GM12878 (cell line): ENCODE results near the gene SRL.

Source experiments
- BRCA1 ChIP-seq: IDR thresholded peaks from 2 replicates; pipeline ENCODE4 v1.6.1; 2011; ENCODE audit warnings: low read depth, low read length, improper control_type of control experiment
- CBX3 ChIP-seq: fragments of 200-600 bp; sonication (generic); IDR thresholded peaks from 2 replicates; pipeline ENCODE4 v1.6.1; 2016; ENCODE audit warnings: low read depth, borderline replicate concordance
- CTCF ChIP-seq, 3 experiments: IDR thresholded peaks in 2 of 3; conservative IDR thresholded peaks in 1 of 3; 2 replicates each; pipeline ENCODE4 v1.5.1; 2011; ENCODE audit warnings: low read depth in 3 of 3, low read length in 3 of 3, mild to moderate bottlenecking in 3 of 3, control low read depth in 2 of 3, moderate library complexity in 2 of 3, inconsistent platforms in 1 of 3, mixed read lengths in 1 of 3; ENCODE audit not compliant: control insufficient read depth in 2 of 3, insufficient read depth in 1 of 3; ENCODE audit errors: extremely low read depth in 1 of 3
- DPF2 ChIP-seq: fragments of 450-650 bp; IDR thresholded peaks from 2 replicates; pipeline ENCODE4 v1.6.1; 2017; ENCODE audit warnings: mild to moderate bottlenecking
- EZH2 ChIP-seq: IDR thresholded peaks from 2 replicates; pipeline ENCODE4 v1.6.1; 2012; ENCODE audit warnings: low read depth, mild to moderate bottlenecking, control low read depth, inconsistent platforms, low read length, borderline replicate concordance; ENCODE audit not compliant: control insufficient read depth
- GATAD2B ChIP-seq: fragments of 450-650 bp; conservative IDR thresholded peaks from 2 replicates; pipeline ENCODE4 v1.6.1; 2017; ENCODE audit warnings: low read depth, mild to moderate bottlenecking, moderate library complexity
- HDAC2 ChIP-seq: fragments of 200-600 bp; sonication (generic); IDR thresholded peaks from 2 replicates; pipeline ENCODE4 v1.6.1; 2017
- IRF3 ChIP-seq: fragments of 450-650 bp; IDR thresholded peaks from 2 replicates; pipeline ENCODE4 v1.6.1; 2014; ENCODE audit warnings: mild to moderate bottlenecking
- NR2F1 ChIP-seq: fragments of 450-650 bp; conservative IDR thresholded peaks from 2 replicates; pipeline ENCODE4 v1.6.1; 2017; ENCODE audit warnings: mild to moderate bottlenecking
- POLR2AphosphoS2 ChIP-seq: IDR thresholded peaks from 2 replicates; pipeline ENCODE4 v1.6.1; 2011; ENCODE audit warnings: low read depth, mild to moderate bottlenecking, low read length, improper control_type of control experiment, moderate library complexity
- RB1 ChIP-seq: fragments of 450-650 bp; formaldehyde crosslinking; IDR thresholded peaks from 2 replicates; pipeline ENCODE4 v1.6.1; 2017; ENCODE audit warnings: mild to moderate bottlenecking, borderline replicate concordance
- SKIL ChIP-seq: fragments of 450-650 bp; IDR thresholded peaks from 2 replicates; pipeline ENCODE4 v1.6.1; 2017; ENCODE audit warnings: mild to moderate bottlenecking, low read depth, inconsistent platforms; ENCODE audit not compliant: poor library complexity, severe bottlenecking
- SPI1 ChIP-seq: IDR thresholded peaks from 2 replicates; pipeline ENCODE4 v1.6.1; 2011; ENCODE audit warnings: low read depth, mild to moderate bottlenecking, low read length, moderate library complexity, borderline replicate concordance; ENCODE audit not compliant: insufficient read depth

GRCh38 chr16:4225075-4225474 is 16.8 kb downstream of the SRL start:
- TF ChIP-seq SPI1 (no peak), DPF2 (no peak), IRF3 (no peak), RB1 (no peak), CBX3 (no peak), SKIL (no peak), HDAC2 (no peak), EZH2 (no peak), GATAD2B (no peak), NR2F1 (no peak), CTCF (IDR thresholded peaks at IDR 0.05 in 2 of 3, conservative IDR thresholded peaks at IDR 0.05 in 1 of 3; ENCODE audit: control insufficient read depth in 2 of 3, extremely low read depth in 1 of 3, insufficient read depth in 1 of 3, low read depth in 3 of 3, low read length in 3 of 3) (no peak), BRCA1 (no peak), POLR2AphosphoS2 (no peak)
